Stimulated activated CD8-positive, alpha-beta memory T cell treated with anti-CD3 and anti-CD28 coated beads, Interleukin-7, amount 100 ng/mL, for 48 hours (primary cell): ENCODE measurements around the gene LRRC71.
A peak's percentile ranks its signal among the peaks of the same experiment; 100 is the strongest.

Source experiments
- DNase-seq, 2 donors: peaks; one replicate each; pipeline ENCODE4 v3.0.0-alpha.2; 2020; ENCODE audit warnings: low read depth in 1 of 2; ENCODE audit errors: extremely low read depth in 1 of 2

The LRRC71 gene

DNA sequence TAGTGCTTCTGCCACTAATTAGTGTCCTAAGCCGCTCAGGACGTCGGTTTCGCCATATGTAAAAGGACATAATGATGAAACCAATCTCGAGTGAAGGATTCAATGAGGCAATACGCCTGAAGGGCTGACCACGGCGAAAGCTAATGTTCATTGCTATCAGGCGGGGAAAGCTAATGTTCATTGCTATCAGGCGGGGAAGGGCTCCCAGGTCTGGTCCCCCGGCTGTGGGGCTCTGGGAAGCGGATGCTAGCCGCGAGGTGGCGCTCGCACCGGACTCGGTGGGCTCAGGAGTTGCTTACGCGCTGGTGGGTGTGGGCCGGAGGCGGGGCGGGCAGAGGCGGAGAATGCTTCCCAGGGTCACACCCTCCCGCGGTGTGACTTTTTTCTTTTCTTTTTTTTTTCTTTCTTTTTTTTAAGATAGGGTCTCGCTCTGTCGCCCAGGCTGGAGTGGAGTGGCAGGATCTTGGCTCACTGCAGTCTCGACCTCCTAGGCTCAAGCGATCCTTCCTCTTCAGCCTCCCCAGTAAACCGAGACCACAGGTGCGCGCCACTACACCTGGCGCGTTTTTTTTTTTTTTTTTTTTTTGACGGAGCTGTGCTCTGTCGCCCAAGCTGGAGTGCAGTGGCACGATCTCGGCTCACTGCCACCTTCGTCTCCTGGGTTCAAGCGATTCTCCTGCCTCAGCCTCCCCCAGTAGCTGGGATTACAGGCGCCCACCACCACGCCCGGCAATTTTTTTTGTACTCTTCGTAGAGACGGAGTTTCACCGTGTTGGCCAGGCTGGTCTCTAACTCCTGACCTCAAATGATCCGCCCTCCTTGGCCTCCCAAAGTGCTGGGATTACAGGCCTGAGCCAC, 28.0 kb upstream of the LRRC71 start:
- DNase-seq, result peak; percentile 68 to 80

DNA sequence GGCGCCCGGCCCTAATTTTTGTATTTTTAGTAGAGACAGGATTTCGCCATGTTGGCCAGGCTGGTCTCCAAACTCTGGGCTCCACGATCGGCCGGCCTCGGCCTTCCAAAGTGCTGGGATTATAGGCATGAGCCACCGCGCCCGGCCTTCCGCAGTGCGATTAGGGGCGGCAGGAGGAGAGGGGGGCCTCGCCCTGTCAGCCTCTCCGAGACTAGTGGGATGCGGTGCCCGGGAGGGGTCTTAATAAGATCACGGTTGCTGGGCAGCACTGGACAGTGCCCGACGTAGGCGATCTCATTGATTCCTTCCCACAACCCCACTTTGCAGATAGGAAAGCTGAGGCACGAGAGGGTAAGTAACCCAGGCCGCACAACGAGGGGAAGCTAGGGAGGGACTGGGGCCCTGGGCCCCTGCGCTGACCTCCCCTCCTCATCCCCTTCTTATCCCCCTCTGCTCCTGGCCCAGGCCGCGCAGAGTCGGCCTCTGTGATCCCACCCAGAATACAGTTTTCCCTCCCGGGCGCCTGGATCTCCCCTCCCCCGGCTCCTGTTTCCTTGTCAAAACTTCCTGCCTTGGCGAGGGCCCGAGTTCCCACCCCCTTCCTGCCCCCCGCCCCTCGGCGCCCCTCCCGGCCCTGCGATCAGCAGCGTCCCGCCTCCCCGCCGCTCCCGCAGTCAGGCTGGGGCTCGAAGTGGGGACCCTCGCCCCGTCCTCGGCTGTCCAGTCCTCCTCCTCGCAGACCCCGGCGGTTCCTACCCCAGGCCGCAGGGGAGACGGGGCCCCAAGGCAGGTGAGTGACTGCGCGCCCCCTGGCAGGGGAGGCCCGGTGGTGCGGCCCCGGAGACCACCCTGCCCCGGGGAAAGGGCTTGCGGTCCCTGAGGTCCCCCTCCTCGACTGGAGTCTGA, 27.1 kb upstream of the LRRC71 start, which contains the start of gene PEAR1:
TSS of gene PEAR1 (plus strand) at position 671 of the 906 bp plus-strand sequence. CDS start 10,209 bp downstream, outside the sequence.
- DNase-seq, result no peak

DNA sequence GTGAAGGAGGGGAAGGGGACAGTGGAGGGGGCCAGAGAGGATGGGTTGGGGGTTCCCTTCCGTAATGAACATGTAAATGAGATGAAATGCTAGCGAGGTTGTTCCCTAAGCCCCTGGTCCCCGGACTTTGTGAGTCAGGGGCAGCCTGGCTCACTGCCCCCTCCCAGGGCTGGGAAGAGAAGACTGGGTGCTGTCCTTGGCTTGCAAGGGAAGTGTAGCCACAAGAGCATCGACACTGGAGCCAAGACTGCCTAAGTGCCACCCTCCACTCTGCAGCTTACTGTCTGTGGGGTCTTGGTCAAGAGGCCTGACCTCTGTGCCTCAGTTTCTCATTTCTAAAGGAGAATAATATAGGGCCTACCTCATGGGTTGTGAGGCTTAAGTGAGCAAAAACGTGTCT, 26.4 kb upstream of the LRRC71 start:
- no peak for DNase-seq

DNA sequence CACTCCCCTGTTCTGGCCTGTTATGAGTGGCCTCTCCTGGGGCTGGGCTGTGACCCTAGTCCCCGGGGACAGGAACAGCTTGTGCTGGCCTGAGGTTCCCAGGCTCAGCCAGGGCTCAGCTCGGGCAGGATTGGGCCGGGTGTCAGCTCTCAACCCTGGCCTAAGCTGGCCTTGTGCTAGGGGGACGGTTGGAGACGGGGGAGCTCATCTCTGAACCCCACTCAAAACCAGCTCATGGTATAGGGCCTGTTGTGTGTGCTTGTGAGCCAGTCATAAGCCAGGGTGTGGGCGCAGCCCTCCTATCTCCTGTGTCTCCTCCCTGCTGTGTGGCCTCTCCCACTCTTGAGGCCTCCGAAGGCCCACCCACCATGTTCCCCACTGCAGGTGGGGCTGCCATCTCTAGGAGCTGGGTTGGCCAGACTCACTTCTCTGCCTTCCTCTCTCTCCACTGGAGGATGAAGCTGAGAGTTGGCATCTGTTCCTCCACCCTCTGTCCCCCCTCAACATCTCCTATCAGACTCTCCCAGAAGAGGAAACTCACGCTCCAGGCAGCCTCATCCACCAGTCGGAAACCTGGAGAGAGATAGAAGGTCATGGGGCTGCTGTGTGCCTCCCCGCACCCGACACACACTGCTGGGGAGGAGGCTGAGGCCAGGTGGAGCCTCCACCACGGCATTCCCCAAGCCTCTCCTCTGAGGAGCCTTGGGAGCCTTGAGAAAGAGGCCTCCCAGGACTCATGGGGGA, 25.5 kb upstream of the LRRC71 start:
- DNase-seq, result no peak

DNA sequence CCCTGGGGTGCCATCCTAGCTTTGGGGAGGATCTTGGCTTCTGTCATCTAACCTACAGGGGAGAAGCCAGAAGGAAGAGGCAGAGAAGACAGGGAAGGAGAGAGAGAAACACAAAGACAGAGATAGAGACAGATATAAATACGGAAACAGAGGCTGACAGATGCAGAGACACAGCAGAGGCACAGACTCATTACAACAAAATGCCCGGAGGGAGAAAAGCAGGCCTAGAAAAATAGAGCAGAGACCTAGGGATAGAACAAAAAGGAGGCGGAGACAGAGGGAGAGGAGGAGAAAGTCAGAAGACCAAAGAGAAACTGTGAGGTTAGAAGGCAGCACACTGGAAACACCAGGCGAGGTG, 25.0 kb upstream of the LRRC71 start:
- no peak for DNase-seq

DNA sequence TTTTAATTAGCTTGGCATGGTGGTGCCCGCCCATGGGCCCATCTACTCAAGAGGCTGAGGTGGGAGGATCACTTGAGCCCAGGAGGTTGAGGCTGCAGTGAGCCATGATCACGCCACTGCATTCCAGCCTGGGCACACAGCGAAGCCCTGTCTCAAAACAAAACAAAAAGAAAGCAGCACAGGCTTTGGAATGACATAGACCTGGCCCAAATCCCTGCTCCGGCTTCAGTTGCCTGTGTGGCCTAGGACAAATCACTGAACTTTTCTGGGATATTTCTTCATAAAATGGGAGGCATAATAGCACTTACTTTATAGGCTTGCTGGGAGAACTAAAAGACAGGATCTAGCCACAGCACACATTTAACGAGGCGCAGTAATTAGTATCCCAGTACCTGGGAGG, 24.5 kb upstream of the LRRC71 start:
- no peak for DNase-seq

DNA sequence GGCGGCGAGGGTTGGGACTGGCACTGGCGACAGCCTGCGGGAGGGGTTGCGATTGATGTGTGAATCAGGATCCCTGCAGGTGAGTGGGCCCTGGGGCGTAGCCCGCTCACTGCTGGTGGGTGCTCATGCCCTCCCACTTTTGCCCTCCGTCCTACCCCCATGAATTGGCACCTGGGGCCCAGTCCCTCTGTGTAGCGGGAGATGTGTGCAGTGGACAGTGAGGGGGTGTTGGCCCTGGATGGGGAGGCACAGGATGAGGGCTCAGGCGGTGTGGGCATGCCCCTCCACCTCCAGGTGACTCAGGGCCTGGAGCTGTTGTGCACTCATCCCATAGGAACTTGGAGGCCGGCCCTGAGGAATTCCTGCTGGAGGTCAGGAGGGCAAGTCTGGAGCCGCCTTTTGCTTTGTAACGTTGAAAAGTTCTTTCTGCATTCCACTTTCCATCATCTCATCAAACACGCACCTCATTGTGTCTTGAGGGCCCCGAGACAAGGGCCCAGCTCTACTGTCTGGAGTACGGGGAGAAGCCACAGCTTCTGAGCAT, 23.9 kb upstream of the LRRC71 start:
- DNase-seq, result no peak

DNA sequence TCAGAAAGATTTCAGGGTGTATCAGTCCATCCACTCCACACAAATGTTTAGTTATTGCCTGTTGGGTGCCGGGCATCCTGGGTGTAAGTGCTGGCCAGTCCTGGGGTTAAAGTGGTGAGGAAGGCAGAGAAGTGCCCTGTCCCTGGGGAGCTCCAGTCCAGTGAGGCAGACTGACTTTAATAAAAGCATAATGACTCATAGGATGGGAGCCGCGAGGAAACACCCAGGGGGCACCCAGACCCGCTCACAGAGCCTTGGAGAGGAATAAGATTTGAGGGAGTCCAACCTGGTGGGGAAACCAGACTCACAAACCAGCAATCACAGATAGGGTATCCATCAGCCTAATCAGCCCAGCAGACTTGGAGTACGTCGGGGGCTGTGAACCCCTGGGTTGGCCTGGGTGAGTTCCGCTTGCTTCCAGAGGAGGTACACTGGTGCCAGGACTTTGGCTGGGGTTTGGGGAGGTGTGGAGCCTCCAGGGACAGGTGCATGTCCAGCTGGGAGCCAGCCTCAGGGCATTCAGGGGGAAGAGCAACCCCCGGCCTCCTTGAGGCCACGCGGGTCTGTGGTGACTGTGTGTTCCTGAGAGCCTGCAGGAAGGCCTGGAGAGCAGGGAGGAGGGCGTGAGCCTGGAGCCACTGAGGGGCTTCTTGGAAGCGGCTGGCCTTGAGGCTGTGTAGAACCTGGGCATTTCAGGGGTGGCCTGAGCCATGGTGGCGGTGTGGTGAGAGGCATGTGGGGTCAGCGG, 23.2 kb upstream of the LRRC71 start:
- DNase-seq, result no peak

DNA sequence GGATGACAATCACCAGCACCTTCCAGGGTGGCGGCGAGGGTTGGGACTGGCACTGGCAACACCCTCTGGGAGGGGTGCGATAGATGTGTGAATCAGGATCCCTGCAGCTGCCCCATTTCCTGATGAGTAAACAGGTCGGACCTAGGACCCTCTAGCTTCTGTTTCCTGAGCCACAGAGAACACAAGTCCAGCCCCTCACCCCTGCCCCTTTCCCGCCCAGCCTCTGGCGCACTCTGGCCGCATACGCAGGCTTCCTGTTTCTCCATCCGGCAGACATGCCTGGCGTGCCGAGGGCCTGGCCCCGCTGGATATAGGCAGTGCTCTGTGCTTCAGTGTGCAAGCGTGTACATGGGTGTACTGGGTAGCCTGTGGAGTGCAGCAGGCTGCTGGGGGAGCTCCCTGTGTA, 22.3 kb upstream of the LRRC71 start:
- DNase-seq, result no peak

DNA sequence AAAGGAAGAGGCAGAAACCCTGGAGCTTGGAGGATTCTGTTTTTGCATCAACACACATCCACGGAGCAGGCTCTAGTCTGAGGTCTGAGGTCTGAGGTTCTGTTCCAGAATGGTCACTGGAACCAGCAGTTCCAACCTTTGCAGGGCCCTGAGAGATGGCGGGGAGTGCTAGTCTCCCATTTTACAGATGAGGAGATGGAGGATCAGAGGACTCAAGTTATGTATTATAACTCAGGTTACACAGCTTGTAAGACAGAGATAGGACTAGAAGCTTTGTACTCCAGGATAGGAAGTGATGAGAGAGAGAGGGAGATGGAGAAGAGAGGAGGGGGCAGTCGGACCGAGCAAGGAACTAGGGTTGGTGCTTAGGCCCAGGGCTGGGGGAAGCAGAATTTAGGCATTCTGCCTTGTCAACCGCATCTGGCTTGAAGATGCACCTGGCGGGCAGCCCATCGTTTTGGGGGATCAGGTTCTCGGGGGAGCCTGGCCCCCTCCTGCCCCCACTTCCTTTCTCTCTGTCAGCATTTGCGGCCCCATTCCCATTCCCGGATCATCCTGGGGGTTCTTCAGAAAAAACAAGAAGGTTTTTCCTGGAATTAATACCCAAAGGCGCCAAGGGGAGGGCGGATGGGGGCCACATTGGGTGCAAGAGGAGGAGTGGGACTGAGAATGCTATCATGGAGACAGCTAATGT, 21.3 kb upstream of the LRRC71 start:
- no peak for DNase-seq

DNA sequence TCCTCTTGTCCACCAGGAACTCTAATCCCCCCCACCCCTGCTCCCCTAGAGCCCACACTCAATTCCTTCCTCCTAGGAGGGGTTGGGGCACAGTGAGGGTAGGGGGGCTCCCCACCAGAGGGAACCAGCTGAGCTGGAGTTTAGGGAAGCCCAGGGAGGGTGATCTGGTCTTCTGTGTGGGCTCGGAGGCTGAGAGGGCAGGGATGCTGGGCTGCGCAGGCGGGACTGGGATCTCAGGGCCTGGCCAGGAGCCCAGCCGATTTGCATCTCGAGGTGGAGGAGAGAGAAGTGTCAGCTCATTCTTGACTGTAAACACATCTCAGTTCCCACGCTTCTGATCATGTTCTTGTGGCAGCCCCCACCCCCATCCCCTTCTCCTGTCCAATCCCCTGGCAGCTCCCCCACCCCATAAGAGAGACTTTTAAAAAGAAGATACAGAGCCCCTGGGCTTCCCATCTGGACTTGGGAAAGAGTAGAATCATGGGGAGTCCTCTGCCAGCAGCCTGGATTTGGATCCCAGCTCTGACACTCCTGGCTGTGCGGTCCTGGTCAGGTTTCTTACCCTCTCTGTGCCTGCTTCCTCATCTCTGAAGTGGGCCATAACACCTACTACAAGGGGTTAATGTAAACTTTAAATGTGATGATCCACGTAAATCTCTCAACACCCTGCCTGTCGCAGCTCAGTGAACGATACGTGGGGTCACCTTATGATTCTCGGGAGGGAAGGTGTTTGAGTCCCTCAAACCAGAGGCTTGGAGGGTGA, 20.3 kb upstream of the LRRC71 start:
- DNase-seq, result no peak

DNA sequence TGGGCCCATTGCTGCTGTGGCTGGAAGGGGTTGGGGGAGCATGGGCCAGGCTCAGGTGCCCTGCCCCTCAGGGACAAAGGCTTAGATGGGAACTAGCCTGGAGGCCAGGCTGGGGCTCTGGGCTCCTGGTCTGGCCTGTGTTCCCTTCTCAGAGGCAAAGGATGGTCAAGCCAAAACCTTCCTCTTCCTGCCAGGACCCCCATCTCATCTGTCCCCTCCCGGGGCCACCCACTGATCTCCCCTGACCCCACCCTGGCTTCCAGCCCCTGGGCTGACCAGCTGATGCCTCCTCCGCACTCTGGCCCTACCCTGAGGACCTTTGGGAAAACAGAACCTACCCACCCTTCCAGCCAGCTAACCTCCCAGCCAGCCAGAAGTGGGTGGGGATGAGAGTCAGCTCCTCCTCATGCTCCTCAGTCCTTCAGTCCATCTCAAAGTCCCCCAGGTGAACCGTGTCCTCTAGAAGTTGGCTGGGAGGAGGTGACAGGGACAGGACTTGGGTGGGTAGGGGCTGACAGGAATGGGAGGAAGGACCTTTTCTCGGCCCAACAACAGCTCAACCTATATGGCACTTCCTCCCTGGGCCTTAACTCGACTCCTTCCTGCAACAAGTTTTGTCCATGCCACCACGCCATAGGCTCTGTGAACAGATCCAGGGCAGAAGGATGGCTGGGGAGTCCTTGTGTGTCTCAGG, 19.4 kb upstream of the LRRC71 start:
- no peak for DNase-seq

DNA sequence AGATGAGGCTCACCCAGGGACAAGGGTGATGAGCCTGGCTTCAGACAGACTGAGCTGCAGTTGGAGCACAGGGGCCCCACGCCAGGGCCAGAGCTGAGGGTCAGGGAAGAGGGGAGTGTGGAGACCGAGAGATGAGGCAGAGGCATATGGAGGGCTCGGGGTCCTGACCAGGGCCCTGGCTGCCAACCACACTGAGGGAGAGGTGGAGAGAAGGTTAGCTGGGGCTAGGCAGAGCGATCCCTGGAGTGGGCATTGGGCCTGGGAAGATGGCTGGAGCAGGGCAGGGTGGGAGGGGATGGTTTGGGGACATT, 18.9 kb upstream of the LRRC71 start:
- DNase-seq, result no peak

DNA sequence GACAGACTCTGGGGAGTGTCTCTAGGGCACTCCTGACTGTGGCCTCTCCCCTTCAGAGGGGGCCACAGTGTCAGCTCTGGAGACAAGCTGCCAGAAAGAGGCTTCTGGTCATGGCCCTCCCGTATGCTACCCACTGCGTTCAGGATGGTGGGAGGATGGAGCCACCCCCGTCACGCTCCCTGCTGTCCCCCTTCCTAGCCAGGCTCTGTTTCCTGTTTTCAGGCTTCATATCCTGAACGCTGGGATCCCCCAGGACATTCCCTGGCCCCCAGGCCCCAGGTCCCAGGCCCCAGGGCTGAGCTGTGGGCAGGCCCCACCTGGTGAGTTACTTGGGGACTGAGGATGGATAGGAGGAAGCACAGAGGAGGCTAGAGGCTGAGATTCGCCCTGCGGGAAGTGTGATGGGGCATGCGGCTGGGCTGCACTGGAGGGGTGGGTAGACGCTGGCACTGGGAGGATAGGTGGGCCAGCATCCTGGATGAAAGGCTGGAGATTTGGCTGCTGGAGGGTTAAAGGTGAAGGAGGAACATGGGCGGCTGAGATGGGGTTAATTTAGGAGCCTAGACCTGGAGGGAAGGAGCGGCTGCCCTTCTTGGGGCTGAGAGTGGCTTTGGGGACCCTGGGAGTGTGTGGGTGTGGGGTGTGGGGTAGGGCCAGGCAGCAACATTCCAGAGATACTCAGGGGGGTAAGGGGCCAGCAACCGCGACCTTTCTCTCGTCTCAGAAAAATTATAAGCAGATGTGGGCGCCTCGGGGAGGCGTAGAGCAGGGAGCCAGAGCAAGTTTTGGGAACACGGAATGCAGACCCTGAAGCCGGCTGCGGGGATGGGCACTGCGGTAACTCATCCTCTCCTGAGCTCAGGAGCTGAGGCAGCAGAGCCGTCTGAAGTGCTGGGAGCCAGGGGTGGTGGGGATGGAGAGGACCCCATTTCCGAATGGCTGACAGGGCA, 18.2 kb upstream of the LRRC71 start:
- DNase-seq, result no peak

DNA sequence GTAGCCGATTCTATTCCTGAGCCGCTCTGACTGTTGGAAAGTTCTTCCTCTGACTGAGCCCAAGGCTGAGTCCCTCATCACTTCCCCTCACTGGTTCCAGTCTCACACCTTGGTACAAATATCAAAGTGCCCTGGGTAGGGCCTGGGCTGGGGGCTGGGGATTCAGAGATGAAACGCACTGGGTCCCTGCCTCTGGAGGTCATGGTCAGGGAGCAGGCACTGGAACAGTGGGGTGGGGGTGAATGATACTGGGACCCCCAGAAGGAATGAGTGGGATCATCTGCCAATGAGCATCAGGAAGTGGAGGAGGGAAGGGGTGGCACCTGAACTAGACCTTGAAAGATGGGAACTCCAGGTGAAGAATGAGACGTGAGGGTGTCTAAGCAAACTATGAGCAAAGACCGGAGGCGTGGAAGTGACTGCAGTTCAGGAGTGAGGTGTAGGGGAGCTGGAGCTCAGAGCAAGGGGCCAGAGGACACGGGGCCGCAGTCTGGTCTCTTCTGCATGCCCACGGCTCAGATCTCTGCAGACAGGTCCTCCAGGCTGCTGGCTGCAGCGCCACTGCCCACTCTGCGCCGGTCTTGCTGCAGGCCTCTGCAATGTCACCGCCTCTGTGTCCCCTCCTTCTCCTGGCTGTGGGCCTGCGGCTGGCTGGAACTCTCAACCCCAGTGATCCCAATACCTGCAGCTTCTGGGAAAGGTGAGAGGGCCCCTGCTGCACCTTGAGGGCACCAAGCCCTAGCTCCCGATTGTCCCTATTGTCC, 16.9 kb upstream of the LRRC71 start:
- DNase-seq, result no peak

DNA sequence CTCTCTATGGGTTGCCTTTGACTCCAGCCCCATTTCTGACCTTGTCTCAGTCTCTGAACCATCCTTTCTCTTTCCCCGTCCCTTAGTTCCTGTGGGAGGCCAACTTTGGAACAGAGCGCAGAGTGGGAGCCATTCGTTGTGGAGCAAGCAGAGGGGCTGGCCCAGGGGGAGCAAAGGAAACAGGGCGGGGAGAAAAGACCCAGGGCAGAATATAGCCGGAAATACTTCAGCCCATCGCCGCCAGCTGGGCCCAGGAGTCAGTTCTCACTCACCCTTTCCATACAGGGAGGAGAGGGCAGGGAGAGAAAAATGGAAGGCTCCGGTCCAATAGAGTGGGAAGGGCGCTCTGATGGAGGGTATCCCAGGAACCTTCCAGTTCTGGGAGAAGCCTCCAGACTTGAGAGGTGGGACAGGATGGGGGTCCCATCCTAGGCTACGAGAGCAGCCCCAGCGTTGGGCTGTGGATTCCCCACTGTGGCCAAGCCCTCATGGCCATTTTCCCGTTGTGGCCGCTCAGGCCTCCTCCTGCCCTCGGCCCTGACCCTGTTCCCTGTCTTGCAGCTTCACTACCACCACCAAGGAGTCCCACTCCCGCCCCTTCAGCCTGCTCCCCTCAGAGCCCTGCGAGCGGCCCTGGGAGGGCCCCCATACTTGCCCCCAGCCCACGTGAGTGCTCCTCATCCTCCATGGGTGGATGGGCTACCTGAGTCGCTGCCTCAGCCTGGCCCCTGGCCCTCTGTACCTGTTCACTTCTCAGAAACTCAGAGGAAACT, 16.1 kb upstream of the LRRC71 start:
- no peak for DNase-seq
